ENCODE results near the gene GPR37. TPM values are rescaled to one million over a fixed set of nuclear protein-coding genes. Genes with fewer than 3 reads are reported as not detected.

The GPR37 gene
- total RNA-seq, 1 experiment from 2014 or later = 1.9 TPM

- H3K36me3 Mint-ChIP-seq (ENCODE audit: insufficient read depth, unreplicated experiment) = no peaks in the 10 kb centered on the region
- no TSS peak for BruUV-seq (replicated peaks)
- H3K27ac Mint-ChIP-seq (ENCODE audit: low read depth, unreplicated experiment) = no peak overlapping the region
- intact Hi-C loops (cut with micrococcal nuclease) = no loop called here
- H3K4me3 Mint-ChIP-seq (ENCODE audit: unreplicated experiment) = no peak overlapping the region
- peaks cover 8% of the 10 kb centered on the region for H3K9me3 Mint-ChIP-seq (ENCODE audit: unreplicated experiment)
- ChIA-PET POLR2A (no interaction called here), CTCF (interaction anchor here (0.6 to 1.2 kb wide), 3 partner anchors 15 to 1095 kb away, joined by 3 to 4 read pairs (median 3); no protein-coding TSS in a partner anchor)
- no peaks in the 10 kb centered on the region for H3K27me3 Mint-ChIP-seq (ENCODE audit: insufficient read depth, unreplicated experiment)
- TF ChIP-seq CTCF (IDR thresholded peaks at IDR 0.05; ENCODE audit: unreplicated experiment) = no peak
- no peak for DNase-seq (ENCODE audit: unreplicated experiment)
- no peaks in the 10 kb centered on the region for H3K4me1 Mint-ChIP-seq (ENCODE audit: insufficient read depth, unreplicated experiment)
These were observed 34.8 kb upstream of the GPR37 start for GRCh38 chr7:124800386-124800785.

- ChIA-PET CTCF (no interaction called here), POLR2A (no interaction called here)
- H3K4me3 Mint-ChIP-seq (ENCODE audit: unreplicated experiment) = no peak overlapping the region
- H3K9me3 Mint-ChIP-seq (ENCODE audit: unreplicated experiment) = peaks cover 8% of the 10 kb centered on the region
- no peaks in the 10 kb centered on the region for H3K36me3 Mint-ChIP-seq (ENCODE audit: insufficient read depth, unreplicated experiment)
- no peak for DNase-seq (ENCODE audit: unreplicated experiment)
- H3K4me1 Mint-ChIP-seq (ENCODE audit: insufficient read depth, unreplicated experiment) = no peaks in the 10 kb centered on the region
- no TSS peak for BruUV-seq (replicated peaks)
- TF ChIP-seq CTCF (IDR thresholded peaks at IDR 0.05; ENCODE audit: unreplicated experiment) = no peak
- H3K27me3 Mint-ChIP-seq (ENCODE audit: insufficient read depth, unreplicated experiment) = no peaks in the 10 kb centered on the region
- no peak overlapping the region for H3K27ac Mint-ChIP-seq (ENCODE audit: low read depth, unreplicated experiment)
- intact Hi-C loops (cut with micrococcal nuclease) = no loop called here
These were observed 33.9 kb upstream of the GPR37 start for GRCh38 chr7:124799448-124799847.

GRCh38 chr7:124796771-124797170, 31.2 kb upstream of the GPR37 start:
- Mint-ChIP-seq H3K27me3 (ENCODE audit: insufficient read depth, unreplicated experiment) (no peaks in the 10 kb centered on the region), H3K4me3 (ENCODE audit: unreplicated experiment) (no peak overlapping the region), H3K4me1 (ENCODE audit: insufficient read depth, unreplicated experiment) (no peaks in the 10 kb centered on the region), H3K27ac (ENCODE audit: low read depth, unreplicated experiment) (no peak overlapping the region), H3K9me3 (ENCODE audit: unreplicated experiment) (peaks cover 8% of the 10 kb centered on the region), H3K36me3 (ENCODE audit: insufficient read depth, unreplicated experiment) (no peaks in the 10 kb centered on the region)
- DNase-seq (ENCODE audit: unreplicated experiment) = no peak
- ChIA-PET CTCF (interaction anchor here (1.8 kb wide), 1 partner anchor 626 kb away, joined by 4 read pairs; no protein-coding TSS in a partner anchor), POLR2A (no interaction called here)
- no TSS peak for BruUV-seq (replicated peaks)
- intact Hi-C loops (cut with micrococcal nuclease) = no loop called here
- TF ChIP-seq CTCF (IDR thresholded peaks at IDR 0.05; ENCODE audit: unreplicated experiment) = no peak

- DNase-seq (ENCODE audit: unreplicated experiment) = no peak
- POLR2A ChIA-PET = no interaction called here
- intact Hi-C loops (cut with micrococcal nuclease) = no loop called here
- no TSS peak for BruUV-seq (replicated peaks)
- H3K4me1 Mint-ChIP-seq (ENCODE audit: insufficient read depth, unreplicated experiment) = no peaks in the 10 kb centered on the region
- TF ChIP-seq CTCF (IDR thresholded peaks at IDR 0.05; ENCODE audit: unreplicated experiment) = no peak
- H3K36me3 Mint-ChIP-seq (ENCODE audit: insufficient read depth, unreplicated experiment) = no peaks in the 10 kb centered on the region
- H3K9me3 Mint-ChIP-seq (ENCODE audit: unreplicated experiment) = peaks cover 8% of the 10 kb centered on the region
- H3K27ac Mint-ChIP-seq (ENCODE audit: low read depth, unreplicated experiment) = no peak overlapping the region
- no peaks in the 10 kb centered on the region for H3K27me3 Mint-ChIP-seq (ENCODE audit: insufficient read depth, unreplicated experiment)
- no peak overlapping the region for H3K4me3 Mint-ChIP-seq (ENCODE audit: unreplicated experiment)
- CTCF ChIA-PET = interaction anchor here (0.6 to 1.4 kb wide), 3 partner anchors 27 to 638 kb away, joined by 3 to 6 read pairs (median 5); partner anchors contain the start of gene GPR37
These were observed 27.1 kb upstream of the GPR37 start for GRCh38 chr7:124792696-124793095.

Measured in MCF 10A (cell line).